NCI-H446 (cell line): ENCODE measurements around the gene FAM114A2.
A peak's percentile ranks its signal among the peaks of the same experiment; 100 is the strongest.
"Not testable (repeated sequence)": the region's sequence is repeated elsewhere in the genome, so short reads cannot be mapped to it uniquely, and the experiment has no call there.

Experiments
- DNase-seq, 2 experiments: peaks; one replicate each; lab custom pipeline; 2025; lab: John Stamatoyannopoulos, UW

The FAM114A2 gene

GRCh38 chr5:154038707-154039457 lies at the start of gene FAM114A2, which contains the start of gene MFAP3:
FAM114A2 (minus strand) TSS chr5:154038910; CDS start chr5:154034953, 3,957 bp downstream.
MFAP3 (plus strand) TSS chr5:154038967; CDS start chr5:154049723, 10,756 bp downstream.
- DNase-seq, result peak; percentile 48 to 86

- DNase-seq, result peak; percentile 77 to 81
Observed at GRCh38 chr5:154087260-154087659, 48.5 kb upstream of the FAM114A2 start.

DNA sequence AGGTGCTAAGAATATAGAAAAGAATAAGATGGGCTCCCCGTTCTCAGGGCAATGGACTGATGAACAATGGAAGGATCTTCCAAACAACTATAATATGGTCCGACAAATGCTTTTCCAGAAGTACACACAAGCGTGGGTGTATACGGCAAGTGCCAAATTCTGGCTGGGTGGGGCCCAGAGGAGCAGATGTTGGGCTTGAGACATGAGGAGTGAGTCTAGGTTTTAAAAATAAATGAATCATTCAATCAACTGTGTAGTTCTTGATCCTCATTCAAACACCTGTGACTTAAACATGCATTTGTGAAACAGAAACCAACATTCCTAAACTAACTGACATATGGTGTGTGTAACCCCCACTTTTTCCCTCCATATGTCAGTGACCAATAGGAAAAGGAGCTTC lies 47.9 kb upstream of the FAM114A2 start:
- DNase-seq, result peak; percentile 16 to 51

DNA sequence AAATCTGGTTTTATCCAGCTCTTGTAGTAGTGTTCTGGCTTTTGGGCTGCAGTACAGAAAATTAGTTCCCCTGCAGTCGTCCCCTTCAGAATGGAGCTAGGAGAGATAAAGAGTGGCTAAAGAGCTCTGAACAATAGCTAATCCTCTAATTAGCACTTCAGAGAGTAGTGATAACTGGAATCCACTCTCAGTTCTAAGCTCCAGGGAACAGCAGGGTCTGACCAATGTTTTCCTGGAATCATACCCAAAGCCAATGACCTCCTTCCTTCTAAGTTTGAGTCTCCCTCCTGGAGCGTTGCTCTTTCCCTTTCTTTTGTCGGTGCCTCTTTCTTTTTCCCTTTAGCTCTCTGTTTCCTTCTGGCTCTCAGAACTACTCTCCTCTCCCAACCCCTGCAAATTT lies 47.4 kb upstream of the FAM114A2 start:
- DNase-seq, result no peak

DNA sequence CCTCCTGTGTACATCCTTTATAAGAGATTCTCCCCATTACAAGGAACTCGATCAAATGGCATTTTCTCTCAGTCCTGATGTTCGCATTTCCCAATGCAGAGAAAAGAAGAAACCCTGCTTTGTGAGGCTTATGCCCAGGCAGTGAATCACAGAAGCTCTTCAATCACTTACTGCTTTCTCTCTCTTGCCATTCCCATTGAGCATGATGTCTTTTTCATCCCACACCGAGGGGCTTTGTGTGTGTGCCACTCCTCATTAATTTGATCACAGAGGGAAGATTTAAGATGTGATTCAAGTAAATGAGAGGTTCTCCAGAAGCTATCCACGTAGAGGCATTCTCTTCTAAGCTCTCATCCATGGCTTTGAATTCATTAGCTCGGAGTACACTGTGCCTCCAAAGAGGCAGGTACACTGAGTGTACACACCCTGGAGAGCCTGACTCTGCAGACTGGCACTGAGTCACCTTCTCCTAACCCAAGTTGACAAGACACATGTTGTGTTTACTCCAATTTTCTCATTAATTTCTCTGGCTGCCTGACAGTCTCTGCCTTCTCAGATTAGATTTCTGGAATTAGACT lies 45.4 kb upstream of the FAM114A2 start:
- no peak for DNase-seq

- DNase-seq, result peak in 1 of 2 experiments; percentile 14
Observed at GRCh38 chr5:154081246-154081645, 42.5 kb upstream of the FAM114A2 start.

GRCh38 chr5:154078272-154078671 lies 39.6 kb upstream of the FAM114A2 start:
- DNase-seq, result peak in 1 of 2 experiments; percentile 21

DNA sequence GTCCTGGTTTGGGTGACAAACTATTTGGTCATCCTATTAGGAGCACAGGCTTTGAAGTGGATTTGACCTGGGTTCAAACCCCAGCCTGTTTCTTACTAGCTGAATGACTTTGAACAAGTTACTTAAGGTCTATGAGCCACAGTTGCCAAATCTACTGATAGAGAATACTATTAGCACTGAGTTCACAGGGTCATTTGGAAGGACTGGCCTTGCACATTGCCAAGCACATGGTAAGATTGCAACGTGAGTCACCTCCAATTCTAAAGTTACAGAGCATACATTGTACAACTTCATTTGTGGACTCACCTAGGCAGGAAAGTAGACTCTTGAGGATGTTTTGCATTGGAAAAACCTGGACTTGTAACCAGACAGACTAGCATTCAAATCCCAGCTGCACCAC lies 39.0 kb upstream of the FAM114A2 start:
- DNase-seq, result no peak

DNA sequence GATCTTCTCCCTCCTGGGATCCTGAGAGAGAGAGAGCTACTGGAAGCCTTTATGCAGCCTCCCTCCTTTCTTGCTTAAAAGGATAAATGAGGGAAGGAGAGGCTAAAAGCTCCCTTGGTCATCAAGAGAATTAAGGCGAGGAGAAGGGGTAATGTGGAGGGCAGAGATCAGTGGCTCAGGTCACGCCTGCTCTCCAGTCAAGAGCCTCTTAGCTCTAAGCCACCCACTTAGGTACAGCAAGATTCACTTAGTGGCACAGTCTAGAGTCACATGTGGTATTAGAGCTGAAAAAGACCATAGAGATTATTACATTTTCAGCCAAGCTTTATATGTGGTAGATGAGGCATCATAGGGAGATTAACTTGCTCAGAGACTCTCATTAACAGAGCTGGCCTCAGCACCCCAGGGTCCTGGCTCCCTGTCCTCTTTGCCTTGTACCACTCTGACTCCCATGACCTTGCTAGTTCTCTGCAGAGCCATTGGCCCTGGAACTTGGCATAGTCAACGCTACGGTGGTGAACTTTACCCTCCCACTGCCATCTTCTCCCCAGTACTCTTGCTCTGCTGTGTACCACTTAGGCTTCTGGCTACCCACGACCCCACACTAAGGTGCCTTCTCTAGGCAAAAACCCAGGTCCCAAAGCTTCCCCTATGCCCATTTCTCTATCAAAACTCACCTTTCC lies 37.7 kb upstream of the FAM114A2 start:
- DNase-seq, result no peak

- DNase-seq, result peak; percentile 62 to 63
Observed at GRCh38 chr5:154072414-154073171, 33.9 kb upstream of the FAM114A2 start.

- DNase-seq, result no peak
Observed at GRCh38 chr5:154071799-154072413, 33.2 kb upstream of the FAM114A2 start.

- DNase-seq, result not testable (repeated sequence)
Observed at GRCh38 chr5:154069854-154070253, 31.1 kb upstream of the FAM114A2 start.

DNA sequence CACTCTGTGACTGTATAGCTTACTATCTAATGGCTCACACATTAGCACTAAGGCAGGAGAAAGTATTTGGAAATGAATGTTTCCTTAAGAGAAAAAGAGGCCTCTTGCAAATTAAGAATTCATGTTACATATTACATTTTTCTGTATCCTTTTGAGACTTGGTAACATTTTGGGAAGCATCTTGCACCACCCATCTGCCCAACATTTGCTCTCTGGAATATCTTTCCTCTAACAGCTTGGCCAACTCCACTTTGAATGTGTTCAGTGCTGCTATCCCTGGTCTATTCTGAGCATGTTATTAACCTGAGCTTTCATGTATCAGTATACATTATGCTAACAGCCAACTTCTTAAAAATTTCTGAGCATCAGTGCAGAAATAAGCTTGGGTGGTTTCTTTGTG lies 27.3 kb upstream of the FAM114A2 start:
- DNase-seq, result no peak

DNA sequence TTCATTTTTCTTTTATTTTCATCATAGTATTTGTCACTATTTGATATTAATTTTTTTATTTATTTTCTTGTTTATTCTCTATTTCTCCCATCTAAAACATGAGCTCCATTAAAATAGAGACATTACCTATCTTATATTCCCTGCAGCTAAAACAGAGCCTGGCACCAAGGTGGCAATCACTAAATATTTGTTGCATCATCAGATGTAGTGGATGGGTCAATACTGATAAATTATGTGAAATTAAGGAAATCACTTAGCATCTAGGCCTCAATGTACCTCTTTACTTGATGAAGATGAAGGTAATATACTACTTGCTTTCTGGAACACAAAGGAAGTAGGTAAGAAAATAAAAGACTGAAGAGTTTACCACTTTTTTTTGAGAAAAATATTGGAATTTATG lies 24.7 kb upstream of the FAM114A2 start:
- no peak for DNase-seq

GRCh38 chr5:154060606-154061005 lies 21.9 kb upstream of the FAM114A2 start:
- DNase-seq, result no peak

GRCh38 chr5:154059583-154059982 lies 20.9 kb upstream of the FAM114A2 start:
- no peak for DNase-seq

DNA sequence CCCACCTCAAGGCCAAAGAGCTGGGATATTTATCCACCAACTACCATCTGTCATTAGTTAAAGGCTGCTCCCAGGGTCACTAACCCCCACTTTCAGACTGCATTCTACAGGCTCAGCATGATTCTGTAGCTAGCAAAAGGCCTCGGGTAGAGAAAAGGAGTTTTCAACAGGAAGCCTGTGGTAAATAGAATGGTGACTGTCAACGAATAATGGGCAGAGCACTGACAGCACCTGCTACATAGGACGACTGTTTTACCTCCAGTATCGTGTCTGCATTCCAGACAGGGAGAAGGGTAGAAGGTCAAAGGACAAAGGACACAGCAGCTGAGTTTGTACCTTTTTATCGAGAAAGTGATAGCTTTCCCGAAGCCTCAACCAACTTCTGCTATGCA lies 20.3 kb upstream of the FAM114A2 start:
- DNase-seq, result no peak

GRCh38 chr5:154058055-154059038 lies 19.6 kb upstream of the FAM114A2 start:
- DNase-seq, result no peak

- DNase-seq, result no peak
Observed at GRCh38 chr5:154055201-154055600, 16.5 kb upstream of the FAM114A2 start.

DNA sequence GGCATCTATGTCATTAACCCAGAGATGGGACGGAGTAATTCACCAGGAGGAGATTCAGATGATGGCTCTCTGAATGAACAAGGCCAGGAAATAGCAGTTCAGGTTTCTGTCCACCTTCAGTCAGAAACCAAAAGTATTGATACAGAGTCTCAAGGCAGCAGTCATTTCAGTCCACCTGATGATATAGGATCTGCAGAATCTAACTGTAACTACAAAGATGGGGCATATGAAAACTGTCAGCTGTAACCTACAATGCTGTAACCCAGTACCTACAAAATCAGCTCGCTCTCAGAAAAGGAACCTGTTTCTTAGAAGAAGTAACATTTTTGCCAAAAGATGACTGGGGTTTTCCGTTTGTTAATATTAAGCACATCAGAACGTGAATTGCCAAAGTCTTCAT lies 14.8 kb upstream of the FAM114A2 start:
- no peak for DNase-seq

- no peak for DNase-seq
Observed at GRCh38 chr5:154049636-154050035, 10.9 kb upstream of the FAM114A2 start.
